HCT116 (cell line): ENCODE data around the gene S100A2. TPM values are rescaled to one million over a fixed set of nuclear protein-coding genes. Genes with fewer than 3 reads are reported as not detected.

Experiments
- ATAC-seq: fragments of 200-7000 bp; cut with Tn5 transposase; 2 replicates; pipeline ENCODE4 v1.9.1; 2020; ENCODE audit warnings: mild to moderate bottlenecking, moderate library complexity
- BruUV-seq: library from RNA; stranded (reverse); fragments of 400-500 nt; replicated peaks from 2 replicates; lab custom pipeline; 2021; lab: Mats Ljungman, UMichigan
- CTCF ChIA-PET: fragments of 300-600 bp; sonication (Branson Sonifier 250); formaldehyde crosslinking; loops from one replicate; lab custom pipeline; 2021; ENCODE audit warnings: antibody characterized with exemption; lab: Charles Lee
- POLR2A ChIA-PET: fragments of 300-600, 350-600 bp; sonication (Branson Sonifier 250); formaldehyde crosslinking; loops from one replicate; lab custom pipeline; 2021; ENCODE audit warnings: antibody characterized with exemption; lab: Charles Lee
- RAD21 ChIA-PET, 2 experiments: fragments of 300-600 bp; sonication (Branson Sonifier 250); formaldehyde crosslinking; loops; one replicate each; lab custom pipeline; 2023; ENCODE audit warnings: low total read pairs in 2 of 2; ENCODE audit not compliant: uncharacterized antibody in 2 of 2, unreplicated experiment in 2 of 2, low non-redundant PET in 1 of 2; lab: Charles Lee
- DNase-seq: peaks from one replicate; pipeline ENCODE4 v3.0.0-alpha.2; 2010; ENCODE audit warnings: low read depth, low spot score
- H2AFZ ChIP-seq: fragments of 200-600 bp; shearing (Covaris generic), sonication (generic); 2 replicates; pipeline ENCODE4 v1.6.1; 2017; ENCODE audit warnings: low read depth, mixed run types, mixed read lengths, antibody characterized with exemption, low read length; ENCODE audit not compliant: poor library complexity, severe bottlenecking
- H3K27ac ChIP-seq: 2 replicates; pipeline ENCODE4 v1.5.1; 2012; ENCODE audit warnings: low read depth, low read length
- H3K27me3 ChIP-seq: fragments of 200-600 bp; sonication (generic); 2 replicates; pipeline ENCODE4 v1.6.1; 2016; ENCODE audit warnings: mixed run types, low read length, mixed read lengths; ENCODE audit not compliant: insufficient read depth
- H3K36me3 ChIP-seq, 2 experiments: fragments of 200-500 bp in 1 of 2; fragments of 200-600 bp in 1 of 2; sonication (Bioruptor generic) in 1 of 2; sonication (generic) in 1 of 2; 2 replicates each; pipeline versions ENCODE4 v1.5.1 to v1.6.1; 2014 to 2016; ENCODE audit warnings: low read length in 2 of 2, inconsistent platforms in 1 of 2, mixed read lengths in 1 of 2, mixed run types in 1 of 2; ENCODE audit not compliant: insufficient read depth in 2 of 2, control insufficient read depth in 1 of 2
- H3K4me1 ChIP-seq, 2 experiments: fragments of 200-600 bp in 1 of 2; sonication (generic) in 1 of 2; 2 replicates each; pipeline versions ENCODE4 v1.5.1 to v1.6.1; 2012 to 2017; ENCODE audit warnings: low read length in 2 of 2, inconsistent platforms in 1 of 2, mild to moderate bottlenecking in 1 of 2, mixed read lengths in 1 of 2, mixed run types in 1 of 2, moderate library complexity in 1 of 2; ENCODE audit not compliant: insufficient read depth in 2 of 2, control insufficient read depth in 1 of 2
- H3K4me2 ChIP-seq: fragments of 200-600 bp; sonication (generic); 2 replicates; pipeline ENCODE4 v1.6.1; 2017; ENCODE audit warnings: mixed run types, low read length, mixed read lengths
- H3K4me3 ChIP-seq, 2 experiments: fragments of 200-600 bp in 1 of 2; sonication (generic) in 1 of 2; replicated peaks in 1 of 2; 2 replicates each; pipeline ENCODE4 v1.5.1; 2011 to 2016; ENCODE audit warnings: low read length in 2 of 2, control low read depth in 1 of 2, low read depth in 1 of 2, mild to moderate bottlenecking in 1 of 2, mixed read lengths in 1 of 2, mixed run types in 1 of 2
- H3K79me2 ChIP-seq: fragments of 200-600 bp; sonication (generic); 2 replicates; pipeline ENCODE4 v1.6.1; 2017; ENCODE audit warnings: mild to moderate bottlenecking, mixed run types, low read length, moderate library complexity, mixed read lengths; ENCODE audit not compliant: insufficient read depth
- H3K9ac ChIP-seq: fragments of 200-600 bp; sonication (generic); 2 replicates; pipeline ENCODE4 v1.6.1; 2016; ENCODE audit warnings: low read length, mixed read lengths
- H3K9me2 ChIP-seq: fragments of 200-600 bp; sonication (generic), shearing (Covaris generic); 2 replicates; pipeline ENCODE4 v1.6.1; 2017; ENCODE audit warnings: mixed run types, mild to moderate bottlenecking, moderate library complexity; ENCODE audit not compliant: insufficient read depth
- H3K9me3 ChIP-seq, 2 experiments: fragments of 200-500 bp in 1 of 2; fragments of 200-600 bp in 1 of 2; sonication (Bioruptor generic) in 1 of 2; sonication (generic) in 1 of 2; 2 replicates each; pipeline ENCODE4 v1.6.1; 2014 to 2017; ENCODE audit warnings: low read length in 2 of 2, mixed read lengths in 2 of 2, inconsistent platforms in 1 of 2, low read depth in 1 of 2, mild to moderate bottlenecking in 1 of 2, mixed run types in 1 of 2, moderate library complexity in 1 of 2; ENCODE audit not compliant: control insufficient read depth in 1 of 2, insufficient read depth in 1 of 2
- H4K20me1 ChIP-seq: fragments of 200-600 bp; sonication (generic), shearing (Covaris generic); 2 replicates; pipeline ENCODE4 v1.6.1; 2017; ENCODE audit warnings: mixed run types, mild to moderate bottlenecking, moderate library complexity; ENCODE audit not compliant: insufficient read depth
- POLR2A ChIP-seq: IDR thresholded peaks from 2 replicates; pipeline ENCODE4 v1.7.0; 2011; ENCODE audit warnings: borderline replicate concordance; ENCODE audit not compliant: insufficient read depth, insufficient read length; ENCODE audit errors: extremely low read depth
- POLR2AphosphoS5 ChIP-seq: IDR thresholded peaks from 2 replicates; pipeline ENCODE4 v1.6.1; 2011; ENCODE audit warnings: mild to moderate bottlenecking, low read depth, low read length, moderate library complexity
- RAD21 ChIP-seq: IDR thresholded peaks from 2 replicates; pipeline ENCODE4 v1.6.1; 2012; ENCODE audit warnings: low read depth, mild to moderate bottlenecking
- REST ChIP-seq: IDR thresholded peaks from 2 replicates; pipeline ENCODE4 v1.6.1; 2012; ENCODE audit warnings: low read depth
- TCF7L2 ChIP-seq: IDR thresholded peaks from 2 replicates; pipeline ENCODE4 v1.7.0; 2011; ENCODE audit warnings: borderline replicate concordance, inconsistent platforms; ENCODE audit not compliant: insufficient read depth, insufficient read length; ENCODE audit errors: extremely low read depth
- YY1 ChIP-seq: IDR thresholded peaks from 2 replicates; pipeline ENCODE4 v1.6.1; 2011; ENCODE audit warnings: low read length, low read depth, moderate library complexity, mild to moderate bottlenecking; ENCODE audit not compliant: insufficient replicate concordance; ENCODE audit errors: extremely low read depth
- intact Hi-C: fragments of 100-400 bp; cut with micrococcal nuclease; formaldehyde crosslinking; loops from 2 replicates; pipeline ENCODE4 v1.10.0; 2022
- total RNA-seq: library from RNA; stranded (reverse); gene quantifications from one replicate; pipeline ENCODE4 v1.2.1, GENCODE V29; 2021; ENCODE audit not compliant: unreplicated experiment
- TF ChIP-seq, protein P1 (sequence below): IDR thresholded peaks from 2 replicates; pipeline ENCODE4 v1.6.1; 2011; ENCODE audit warnings: mild to moderate bottlenecking, low read length, moderate library complexity; ENCODE audit not compliant: insufficient replicate concordance; ENCODE audit errors: extremely low read depth

S100A2 gene
- total RNA-seq, 1 experiment from 2014 or later: 24.8 TPM

- ChIA-PET CTCF (no interaction called here), RAD21 (interaction anchor here in 1 of 2 experiments (1.1 kb wide), 1 partner anchor 74 kb away, joined by 3 read pairs; no protein-coding TSS in a partner anchor)
- Histone ChIP-seq H4K20me1 (no peaks in the 10 kb centered on the region), H3K9ac (peak overlapping the region; percentile 73), H3K4me1 (peaks cover 41 to 64% of the 10 kb centered on the region in 2 experiments), H3K27me3 (no peaks in the 10 kb centered on the region), H3K36me3 (peaks cover 3 to 17% of the 10 kb centered on the region in 2 experiments; a peak in 3 of 4 replicates), H3K9me2 (no peaks in the 10 kb centered on the region), H3K27ac (peak overlapping the region; percentile 72)
- no TSS peak for BruUV-seq
- ATAC-seq: peak; percentile 70
- peak; percentile 90 for DNase-seq
- intact Hi-C loops: no loop called here
- peak; percentile 83 for TF ChIP-seq POLR2AphosphoS5
- TF ChIP-seq POLR2A: peak; percentile 34
- no peak for TF ChIP-seq RAD21
- peak; percentile 5 for TF ChIP-seq YY1
- TF ChIP-seq, protein P1, sequence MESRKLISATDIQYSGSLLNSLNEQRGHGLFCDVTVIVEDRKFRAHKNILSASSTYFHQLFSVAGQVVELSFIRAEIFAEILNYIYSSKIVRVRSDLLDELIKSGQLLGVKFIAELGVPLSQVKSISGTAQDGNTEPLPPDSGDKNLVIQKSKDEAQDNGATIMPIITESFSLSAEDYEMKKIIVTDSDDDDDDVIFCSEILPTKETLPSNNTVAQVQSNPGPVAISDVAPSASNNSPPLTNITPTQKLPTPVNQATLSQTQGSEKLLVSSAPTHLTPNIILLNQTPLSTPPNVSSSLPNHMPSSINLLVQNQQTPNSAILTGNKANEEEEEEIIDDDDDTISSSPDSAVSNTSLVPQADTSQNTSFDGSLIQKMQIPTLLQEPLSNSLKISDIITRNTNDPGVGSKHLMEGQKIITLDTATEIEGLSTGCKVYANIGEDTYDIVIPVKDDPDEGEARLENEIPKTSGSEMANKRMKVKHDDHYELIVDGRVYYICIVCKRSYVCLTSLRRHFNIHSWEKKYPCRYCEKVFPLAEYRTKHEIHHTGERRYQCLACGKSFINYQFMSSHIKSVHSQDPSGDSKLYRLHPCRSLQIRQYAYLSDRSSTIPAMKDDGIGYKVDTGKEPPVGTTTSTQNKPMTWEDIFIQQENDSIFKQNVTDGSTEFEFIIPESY: peak; percentile 48
- no peak for TF ChIP-seq REST
- TF ChIP-seq TCF7L2: peak; percentile 43
- TF ChIP-seq, all 23 proteins: peak for 5
- Histone ChIP-seq H3K4me2 (peak overlapping the region; percentile 88), H3K9me3 (no peaks in the 10 kb centered on the region), H3K4me3 (peak overlapping the region; percentile 51 to 59), H3K79me2 (peaks cover 63% of the 10 kb centered on the region), H2AFZ (no peak overlapping the region)
- POLR2A ChIA-PET: interaction anchor here (0.6 to 9.1 kb wide), 7 partner anchors 9 to 75 kb away, joined by 3 to 61 read pairs (median 5); partner anchors contain the start of genes CHTOP, S100A13 and S100A6
Observed at GRCh38 chr1:153608742-153609584, 43.3 kb upstream of the S100A2 start.
